ENCODE measurements around the gene LAMC3.

Gene LAMC3

GRCh38 chr9:130981002-130981755, 27.8 kb upstream of the LAMC3 start:
- no peak for TF ChIP-seq CTCF (IDR thresholded peaks at IDR 0.05)

GRCh38 chr9:130981756-130982137, 27.2 kb upstream of the LAMC3 start:
- no peak for TF ChIP-seq CTCF (IDR thresholded peaks at IDR 0.05)

GRCh38 chr9:130982636-130983358, 26.2 kb upstream of the LAMC3 start:
- no peak for TF ChIP-seq CTCF (IDR thresholded peaks at IDR 0.05)

- no peak for TF ChIP-seq CTCF (IDR thresholded peaks at IDR 0.05)
Observed at GRCh38 chr9:130983359-130983670, 25.7 kb upstream of the LAMC3 start.

GRCh38 chr9:130983970-130984369, 25.0 kb upstream of the LAMC3 start:
- no peak for TF ChIP-seq CTCF (IDR thresholded peaks at IDR 0.05)

- no peak for TF ChIP-seq CTCF (IDR thresholded peaks at IDR 0.05)
Observed at GRCh38 chr9:130984521-130984920, 24.5 kb upstream of the LAMC3 start.

- no peak for TF ChIP-seq CTCF (IDR thresholded peaks at IDR 0.05)
Observed at GRCh38 chr9:130985029-130985428, 23.9 kb upstream of the LAMC3 start.
